Ishikawa (cell line): Measurements from ENCODE around the gene CCNL2.

Source experiments
- CEBPB ChIP-seq: IDR thresholded peaks from 2 replicates; pipeline ENCODE4 v1.6.1; 2012
- REST ChIP-seq: IDR thresholded peaks from 2 replicates; pipeline ENCODE4 v1.6.1; 2012; ENCODE audit warnings: low read depth, mild to moderate bottlenecking

- TF ChIP-seq REST (no peak), CEBPB (no peak)
These were observed 53.2 kb downstream of the CCNL2 start for GRCh38 chr1:1345860-1346500.
